ENCODE results near the gene HMCN1.

The HMCN1 gene

GRCh38 chr1:186236921-186237320 lies 502.7 kb downstream of the HMCN1 start:
- Histone ChIP-seq H3K9me3 (ENCODE audit: low read length) (no peaks in the 10 kb centered on the region), H3K27ac (ENCODE audit: low read depth, low read length, poor library complexity, severe bottlenecking) (no peak overlapping the region)
- no peak for TF ChIP-seq EZH2 (IDR thresholded peaks at IDR 0.05; ENCODE audit: borderline replicate concordance, low read length)
- no peak for TF ChIP-seq CTCF (IDR thresholded peaks at IDR 0.05; ENCODE audit: low read length)

GRCh38 chr1:186239171-186239570 lies 505.0 kb downstream of the HMCN1 start:
- no peak overlapping the region for H2AFZ ChIP-seq (ENCODE audit: low read length)
- no peaks in the 10 kb centered on the region for H4K20me1 ChIP-seq (ENCODE audit: insufficient read depth, low read length)
- H3K4me2 ChIP-seq (ENCODE audit: low read length): no peak overlapping the region
- no peaks in the 10 kb centered on the region for H3K9me3 ChIP-seq (ENCODE audit: low read length)
- no peaks in the 10 kb centered on the region for H3K36me3 ChIP-seq (ENCODE audit: insufficient read depth, low read length)
- no peaks in the 10 kb centered on the region for H3F3A ChIP-seq (ENCODE audit: insufficient read depth, low read length)
- H3K27ac ChIP-seq (ENCODE audit: low read depth, low read length, poor library complexity, severe bottlenecking): no peak overlapping the region
- no peak for TF ChIP-seq CTCF (IDR thresholded peaks at IDR 0.05; ENCODE audit: low read length)
- no peak for TF ChIP-seq EZH2 (IDR thresholded peaks at IDR 0.05; ENCODE audit: borderline replicate concordance, low read length)
- H3K79me2 ChIP-seq (ENCODE audit: insufficient read depth, low read length): no peaks in the 10 kb centered on the region
- no peak overlapping the region for H3K4me3 ChIP-seq (ENCODE audit: low read depth, low read length, poor library complexity, severe bottlenecking)
- no peak overlapping the region for H3K9ac ChIP-seq (ENCODE audit: low read length)
- no peaks in the 10 kb centered on the region for H3K9me2 ChIP-seq (ENCODE audit: low read depth, low read length)
- no peaks in the 10 kb centered on the region for H3K4me1 ChIP-seq (ENCODE audit: insufficient read depth, low read length, severe bottlenecking)
- H3K27me3 ChIP-seq (ENCODE audit: insufficient read depth, low read length): no peaks in the 10 kb centered on the region

More at GRCh38 chr1:186236921-186237320, 502.7 kb downstream of the HMCN1 start:
- Histone ChIP-seq H3K27me3 (ENCODE audit: insufficient read depth, low read length) (no peaks in the 10 kb centered on the region), H3K4me1 (ENCODE audit: insufficient read depth, low read length, severe bottlenecking) (no peaks in the 10 kb centered on the region), H3K79me2 (ENCODE audit: insufficient read depth, low read length) (no peaks in the 10 kb centered on the region), H3K4me3 (ENCODE audit: low read depth, low read length, poor library complexity, severe bottlenecking) (no peak overlapping the region), H3F3A (ENCODE audit: insufficient read depth, low read length) (no peaks in the 10 kb centered on the region), H4K20me1 (ENCODE audit: insufficient read depth, low read length) (no peaks in the 10 kb centered on the region), H3K9me2 (ENCODE audit: low read depth, low read length) (no peaks in the 10 kb centered on the region), H3K4me2 (ENCODE audit: low read length) (no peak overlapping the region), H3K9ac (ENCODE audit: low read length) (no peak overlapping the region), H2AFZ (ENCODE audit: low read length) (no peak overlapping the region), H3K36me3 (ENCODE audit: insufficient read depth, low read length) (no peaks in the 10 kb centered on the region)

GRCh38 chr1:186240436-186240835 lies 506.2 kb downstream of the HMCN1 start:
- Histone ChIP-seq H3K79me2 (ENCODE audit: insufficient read depth, low read length) (no peaks in the 10 kb centered on the region), H3K4me2 (ENCODE audit: low read length) (no peak overlapping the region), H3K36me3 (ENCODE audit: insufficient read depth, low read length) (no peaks in the 10 kb centered on the region), H3K4me1 (ENCODE audit: insufficient read depth, low read length, severe bottlenecking) (no peaks in the 10 kb centered on the region), H3K27ac (ENCODE audit: low read depth, low read length, poor library complexity, severe bottlenecking) (no peak overlapping the region), H3K9me2 (ENCODE audit: low read depth, low read length) (no peaks in the 10 kb centered on the region), H3K9ac (ENCODE audit: low read length) (no peak overlapping the region), H4K20me1 (ENCODE audit: insufficient read depth, low read length) (no peaks in the 10 kb centered on the region), H3K4me3 (ENCODE audit: low read depth, low read length, poor library complexity, severe bottlenecking) (no peak overlapping the region), H2AFZ (ENCODE audit: low read length) (no peak overlapping the region), H3K9me3 (ENCODE audit: low read length) (no peaks in the 10 kb centered on the region), H3K27me3 (ENCODE audit: insufficient read depth, low read length) (no peaks in the 10 kb centered on the region), H3F3A (ENCODE audit: insufficient read depth, low read length) (no peaks in the 10 kb centered on the region)
- no peak for TF ChIP-seq EZH2 (IDR thresholded peaks at IDR 0.05; ENCODE audit: borderline replicate concordance, low read length)
- no peak for TF ChIP-seq CTCF (IDR thresholded peaks at IDR 0.05; ENCODE audit: low read length)
